ENCODE data around the gene EYS.

Gene EYS

GRCh38 chr6:64930681-64931080 lies 776.3 kb downstream of the EYS start:
- DNase-seq (ENCODE audit: low read depth, low spot score): no peak
- H3K4me3 ChIP-seq: no peak overlapping the region
- H3K9me3 ChIP-seq (ENCODE audit: low read depth, low read length): no peaks in the 10 kb centered on the region
- H3K9ac ChIP-seq (ENCODE audit: insufficient read length): no peak overlapping the region
- H3K27ac ChIP-seq: no peak overlapping the region
- no peak for TF ChIP-seq POLR2AphosphoS5 (IDR thresholded peaks at IDR 0.05; ENCODE audit: borderline replicate concordance, low read depth, low read length)
- TF ChIP-seq FOXP2 (optimal IDR thresholded peaks at IDR 0.05; ENCODE audit: control extremely low read depth, extremely low read length, insufficient read depth): no peak
- TF ChIP-seq EZH2 (IDR thresholded peaks at IDR 0.05): no peak
- no peaks in the 10 kb centered on the region for H3K36me3 ChIP-seq (ENCODE audit: insufficient read depth, low read length)

GRCh38 chr6:64926051-64926450 lies 781.0 kb downstream of the EYS start:
- Histone ChIP-seq H3K27ac (no peak overlapping the region), H3K9me3 (ENCODE audit: low read depth, low read length) (no peaks in the 10 kb centered on the region), H3K4me3 (no peak overlapping the region), H3K9ac (ENCODE audit: insufficient read length) (no peak overlapping the region), H3K36me3 (ENCODE audit: insufficient read depth, low read length) (no peaks in the 10 kb centered on the region)
- no peak for DNase-seq (ENCODE audit: low read depth, low spot score)
- TF ChIP-seq POLR2AphosphoS5 (IDR thresholded peaks at IDR 0.05; ENCODE audit: borderline replicate concordance, low read depth, low read length) (no peak), FOXP2 (optimal IDR thresholded peaks at IDR 0.05; ENCODE audit: control extremely low read depth, extremely low read length, insufficient read depth) (no peak), EZH2 (IDR thresholded peaks at IDR 0.05) (no peak)

GRCh38 chr6:64920257-64920656 lies 786.8 kb downstream of the EYS start:
- H3K36me3 ChIP-seq (ENCODE audit: insufficient read depth, low read length): no peaks in the 10 kb centered on the region
- H3K9me3 ChIP-seq (ENCODE audit: low read depth, low read length): no peaks in the 10 kb centered on the region
- no peak overlapping the region for H3K27ac ChIP-seq
- no peak for DNase-seq (ENCODE audit: low read depth, low spot score)
- TF ChIP-seq EZH2 (IDR thresholded peaks at IDR 0.05): no peak
- TF ChIP-seq FOXP2 (optimal IDR thresholded peaks at IDR 0.05; ENCODE audit: control extremely low read depth, extremely low read length, insufficient read depth): no peak
- no peak for TF ChIP-seq POLR2AphosphoS5 (IDR thresholded peaks at IDR 0.05; ENCODE audit: borderline replicate concordance, low read depth, low read length)
- H3K4me3 ChIP-seq: no peak overlapping the region
- no peak overlapping the region for H3K9ac ChIP-seq (ENCODE audit: insufficient read length)

GRCh38 chr6:64914124-64914523 lies 792.9 kb downstream of the EYS start:
- Histone ChIP-seq H3K9ac (ENCODE audit: insufficient read length) (no peak overlapping the region), H3K36me3 (ENCODE audit: insufficient read depth, low read length) (no peaks in the 10 kb centered on the region), H3K4me3 (no peak overlapping the region), H3K9me3 (ENCODE audit: low read depth, low read length) (no peaks in the 10 kb centered on the region), H3K27ac (no peak overlapping the region)
- TF ChIP-seq EZH2 (IDR thresholded peaks at IDR 0.05) (no peak), FOXP2 (optimal IDR thresholded peaks at IDR 0.05; ENCODE audit: control extremely low read depth, extremely low read length, insufficient read depth) (no peak), POLR2AphosphoS5 (IDR thresholded peaks at IDR 0.05; ENCODE audit: borderline replicate concordance, low read depth, low read length) (no peak)
- no peak for DNase-seq (ENCODE audit: low read depth, low spot score)

- TF ChIP-seq POLR2AphosphoS5 (IDR thresholded peaks at IDR 0.05; ENCODE audit: borderline replicate concordance, low read depth, low read length) (no peak), EZH2 (IDR thresholded peaks at IDR 0.05) (no peak), FOXP2 (optimal IDR thresholded peaks at IDR 0.05; ENCODE audit: control extremely low read depth, extremely low read length, insufficient read depth) (no peak)
- no peak for DNase-seq (ENCODE audit: low read depth, low spot score)
- Histone ChIP-seq H3K9me3 (ENCODE audit: low read depth, low read length) (no peaks in the 10 kb centered on the region), H3K36me3 (ENCODE audit: insufficient read depth, low read length) (no peaks in the 10 kb centered on the region), H3K4me3 (no peak overlapping the region), H3K9ac (ENCODE audit: insufficient read length) (no peak overlapping the region), H3K27ac (no peak overlapping the region)
These were observed 794.1 kb downstream of the EYS start for GRCh38 chr6:64912966-64913365.

GRCh38 chr6:64908104-64908503 lies 798.9 kb downstream of the EYS start:
- TF ChIP-seq POLR2AphosphoS5 (IDR thresholded peaks at IDR 0.05; ENCODE audit: borderline replicate concordance, low read depth, low read length) (no peak), FOXP2 (optimal IDR thresholded peaks at IDR 0.05; ENCODE audit: control extremely low read depth, extremely low read length, insufficient read depth) (no peak), EZH2 (IDR thresholded peaks at IDR 0.05) (no peak)
- no peak for DNase-seq (ENCODE audit: low read depth, low spot score)

GRCh38 chr6:64904616-64905015 lies 802.4 kb downstream of the EYS start:
- TF ChIP-seq FOXP2 (optimal IDR thresholded peaks at IDR 0.05; ENCODE audit: control extremely low read depth, extremely low read length, insufficient read depth) (no peak), POLR2AphosphoS5 (IDR thresholded peaks at IDR 0.05; ENCODE audit: borderline replicate concordance, low read depth, low read length) (no peak), EZH2 (IDR thresholded peaks at IDR 0.05) (no peak)
- H3K27ac ChIP-seq: no peak overlapping the region
- no peak overlapping the region for H3K9ac ChIP-seq (ENCODE audit: insufficient read length)

More at GRCh38 chr6:64908104-64908503, 798.9 kb downstream of the EYS start:
- Histone ChIP-seq H3K27ac (no peak overlapping the region), H3K9me3 (ENCODE audit: low read depth, low read length) (no peaks in the 10 kb centered on the region), H3K9ac (ENCODE audit: insufficient read length) (no peak overlapping the region), H3K36me3 (ENCODE audit: insufficient read depth, low read length) (no peaks in the 10 kb centered on the region), H3K4me3 (no peak overlapping the region)

GRCh38 chr6:64902596-64902995 lies 804.4 kb downstream of the EYS start:
- TF ChIP-seq POLR2AphosphoS5 (IDR thresholded peaks at IDR 0.05; ENCODE audit: borderline replicate concordance, low read depth, low read length): no peak
- no peak for TF ChIP-seq EZH2 (IDR thresholded peaks at IDR 0.05)
- TF ChIP-seq FOXP2 (optimal IDR thresholded peaks at IDR 0.05; ENCODE audit: control extremely low read depth, extremely low read length, insufficient read depth): no peak
- DNase-seq (ENCODE audit: low read depth, low spot score): no peak
- H3K9ac ChIP-seq (ENCODE audit: insufficient read length): no peak overlapping the region

More at GRCh38 chr6:64904616-64905015, 802.4 kb downstream of the EYS start:
- DNase-seq (ENCODE audit: low read depth, low spot score): no peak
- no peaks in the 10 kb centered on the region for H3K36me3 ChIP-seq (ENCODE audit: insufficient read depth, low read length)
- H3K4me3 ChIP-seq: no peak overlapping the region
- no peaks in the 10 kb centered on the region for H3K9me3 ChIP-seq (ENCODE audit: low read depth, low read length)

GRCh38 chr6:64896939-64897338 lies 810.1 kb downstream of the EYS start:
- Histone ChIP-seq H3K9ac (ENCODE audit: insufficient read length) (no peak overlapping the region), H3K27ac (no peak overlapping the region), H3K4me3 (no peak overlapping the region), H3K9me3 (ENCODE audit: low read depth, low read length) (no peaks in the 10 kb centered on the region), H3K36me3 (ENCODE audit: insufficient read depth, low read length) (no peaks in the 10 kb centered on the region)
- no peak for TF ChIP-seq FOXP2 (optimal IDR thresholded peaks at IDR 0.05; ENCODE audit: control extremely low read depth, extremely low read length, insufficient read depth)
- TF ChIP-seq POLR2AphosphoS5 (IDR thresholded peaks at IDR 0.05; ENCODE audit: borderline replicate concordance, low read depth, low read length): no peak
- TF ChIP-seq EZH2 (IDR thresholded peaks at IDR 0.05): no peak
- no peak for DNase-seq (ENCODE audit: low read depth, low spot score)

More at GRCh38 chr6:64902596-64902995, 804.4 kb downstream of the EYS start:
- H3K4me3 ChIP-seq: no peak overlapping the region
- no peaks in the 10 kb centered on the region for H3K9me3 ChIP-seq (ENCODE audit: low read depth, low read length)
- no peak overlapping the region for H3K27ac ChIP-seq
- H3K36me3 ChIP-seq (ENCODE audit: insufficient read depth, low read length): no peaks in the 10 kb centered on the region

All from SK-N-MC (cell line).